SK-N-MC (cell line): ENCODE data around the gene OPN1MW.

Source experiments
- EZH2 ChIP-seq: fragments of 200-600 bp; sonication (generic); IDR thresholded peaks from one replicate; pipeline ENCODE4 v1.6.1; 2017; ENCODE audit warnings: antibody characterized with exemption
- FOXP2 ChIP-seq: optimal IDR thresholded peaks from 2 replicates; pipeline ENCODE3; 2011; ENCODE audit warnings: mild to moderate bottlenecking, moderate library complexity; ENCODE audit not compliant: insufficient read depth; ENCODE audit errors: extremely low read length, control extremely low read depth
- POLR2AphosphoS5 ChIP-seq: IDR thresholded peaks from 2 replicates; pipeline ENCODE4 v1.6.1; 2012; ENCODE audit warnings: mild to moderate bottlenecking, low read depth, low read length, borderline replicate concordance

- TF ChIP-seq EZH2, result no peak
- no peak for TF ChIP-seq POLR2AphosphoS5
- no peak for TF ChIP-seq FOXP2
Measured at GRCh38 chrX:154135458-154136229, 46.8 kb upstream of the OPN1MW start.
